OCI-LY1 (cell line): Measurements from ENCODE around the gene USP5.

Source experiments
- CTCF ChIP-seq: fragments of 200-600 bp; sonication (generic), shearing (Covaris generic); IDR thresholded peaks from 2 replicates; pipeline ENCODE4 v1.5.1; 2017; ENCODE audit warnings: mild to moderate bottlenecking, antibody characterized with exemption, low read length, moderate library complexity, mixed read lengths
- EZH2 ChIP-seq: fragments of 200-600 bp; sonication (generic), shearing (Covaris generic); IDR thresholded peaks from 2 replicates; pipeline ENCODE4 v1.8.0; 2017; ENCODE audit warnings: borderline replicate concordance, mixed run types, mild to moderate bottlenecking, antibody characterized with exemption, low read length, moderate library complexity, mixed read lengths

- TF ChIP-seq EZH2 (no peak), CTCF (no peak)
These were observed 12.3 kb upstream of the USP5 start for GRCh38 chr12:6839482-6840201.
